ENCODE measurements around the gene POLR1B. TPM values are rescaled to one million over a fixed set of nuclear protein-coding genes. Genes with fewer than 3 reads are reported as not detected.
A peak's percentile ranks its signal among the peaks of the same experiment; 100 is the strongest.

Gene POLR1B
- total RNA-seq, 1 donor from 2014 or later = 12.1 TPM

DNA sequence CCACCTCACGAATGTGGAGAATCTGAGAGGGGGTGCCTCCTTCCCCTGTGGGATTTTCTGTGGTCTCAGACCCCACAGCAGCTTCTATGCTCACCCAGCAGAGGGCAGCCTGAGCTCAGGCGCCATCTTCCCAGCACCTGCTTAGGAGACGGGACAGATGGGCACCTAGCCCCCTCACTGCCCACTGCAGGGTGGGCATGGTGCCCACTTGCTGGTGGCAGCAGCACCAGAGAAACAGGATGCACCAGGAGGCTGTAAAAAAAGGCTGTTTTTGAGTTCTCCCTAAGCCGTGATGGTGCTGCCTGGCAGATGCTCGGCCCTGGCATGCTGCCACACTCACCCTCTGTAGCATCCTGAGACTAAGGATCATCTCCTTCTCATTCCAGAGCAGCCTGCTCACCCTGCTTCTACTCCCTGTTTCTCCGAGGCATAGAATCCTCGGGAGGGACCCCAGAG is 84.4 kb downstream of the POLR1B start:
- no peak for DNase-seq (ENCODE audit: low spot score)
- Mint-ChIP-seq H3K27ac (ENCODE audit: unreplicated experiment) (peak overlapping the region; percentile 94), H3K9me3 (ENCODE audit: low read depth) (no peaks in the 10 kb centered on the region), H3K27me3 (ENCODE audit: low read depth) (no peaks in the 10 kb centered on the region), H3K4me1 (ENCODE audit: low read depth) (peaks cover 83% of the 10 kb centered on the region), H3K4me3 (ENCODE audit: unreplicated experiment) (peak overlapping the region; percentile 34), H3K36me3 (ENCODE audit: low read depth) (no peaks in the 10 kb centered on the region)
- TF ChIP-seq, protein P1, sequence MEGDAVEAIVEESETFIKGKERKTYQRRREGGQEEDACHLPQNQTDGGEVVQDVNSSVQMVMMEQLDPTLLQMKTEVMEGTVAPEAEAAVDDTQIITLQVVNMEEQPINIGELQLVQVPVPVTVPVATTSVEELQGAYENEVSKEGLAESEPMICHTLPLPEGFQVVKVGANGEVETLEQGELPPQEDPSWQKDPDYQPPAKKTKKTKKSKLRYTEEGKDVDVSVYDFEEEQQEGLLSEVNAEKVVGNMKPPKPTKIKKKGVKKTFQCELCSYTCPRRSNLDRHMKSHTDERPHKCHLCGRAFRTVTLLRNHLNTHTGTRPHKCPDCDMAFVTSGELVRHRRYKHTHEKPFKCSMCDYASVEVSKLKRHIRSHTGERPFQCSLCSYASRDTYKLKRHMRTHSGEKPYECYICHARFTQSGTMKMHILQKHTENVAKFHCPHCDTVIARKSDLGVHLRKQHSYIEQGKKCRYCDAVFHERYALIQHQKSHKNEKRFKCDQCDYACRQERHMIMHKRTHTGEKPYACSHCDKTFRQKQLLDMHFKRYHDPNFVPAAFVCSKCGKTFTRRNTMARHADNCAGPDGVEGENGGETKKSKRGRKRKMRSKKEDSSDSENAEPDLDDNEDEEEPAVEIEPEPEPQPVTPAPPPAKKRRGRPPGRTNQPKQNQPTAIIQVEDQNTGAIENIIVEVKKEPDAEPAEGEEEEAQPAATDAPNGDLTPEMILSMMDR (IDR thresholded peaks at IDR 0.05) = peak; percentile 98

Other genes with a start within 250 kb of the POLR1B start
- 5.0 to 10.2 TPM (median 6.8 TPM) in 3 replicates for gene RGPD8, start 108.8 kb upstream of the POLR1B start, total RNA-seq
- 67.9 to 82.6 TPM (median 68.8 TPM) in 3 replicates for gene TTL, start 60.3 kb upstream of the POLR1B start, total RNA-seq
- 16.9 to 22.7 TPM (median 22.4 TPM) in 3 replicates for gene CHCHD5, start 42.1 kb downstream of the POLR1B start, total RNA-seq
- 62.2 to 94.5 TPM (median 63.0 TPM) in 3 replicates for gene SLC20A1, start 103.5 kb downstream of the POLR1B start, total RNA-seq
- not detected in 3 replicates for gene NT5DC4, start 178.6 kb downstream of the POLR1B start, total RNA-seq
- 3.4 to 6.1 TPM (median 5.1 TPM) in 3 replicates for gene CKAP2L, start 222.1 kb downstream of the POLR1B start, total RNA-seq
- not detected in 3 replicates for gene IL1A, start 242.0 kb downstream of the POLR1B start, total RNA-seq

All from chondrocyte (in vitro differentiated cells).